Astrocyte (in vitro differentiated cells and primary cell): ENCODE data around the gene CDH23. TPM values are rescaled to one million over a fixed set of nuclear protein-coding genes. Genes with fewer than 3 reads are reported as not detected.

Experiments used
- DNase-seq: peaks from one replicate; pipeline ENCODE4 v3.0.0-alpha.2; 2010; ENCODE audit warnings: low read depth
- FAIRE-seq: peaks from 2 replicates; lab custom pipeline; 2011; peaks lifted over from hg19 to GRCh38; lab: Jason Lieb, UNC
- H2AFZ ChIP-seq: 2 replicates; pipeline ENCODE4 v1.6.0; 2012; ENCODE audit warnings: low read depth, low read length, inconsistent platforms
- H3K27ac ChIP-seq: 2 replicates; pipeline ENCODE4 v1.5.1; 2011; ENCODE audit warnings: low read depth, low read length, inconsistent platforms
- H3K27me3 ChIP-seq: 2 replicates; pipeline ENCODE4 v1.6.0; 2011; ENCODE audit warnings: low read length, inconsistent platforms; ENCODE audit not compliant: insufficient read depth
- H3K36me3 ChIP-seq: 2 replicates; pipeline ENCODE4 v1.5.1; 2011; ENCODE audit warnings: low read length, inconsistent platforms; ENCODE audit not compliant: insufficient read depth
- H3K4me1 ChIP-seq: 2 replicates; pipeline ENCODE4 v1.5.1; 2011; ENCODE audit warnings: low read length, inconsistent platforms; ENCODE audit not compliant: insufficient read depth
- H3K4me2 ChIP-seq: 2 replicates; pipeline ENCODE4 v1.6.0; 2012; ENCODE audit warnings: low read length, inconsistent platforms
- H3K4me3 ChIP-seq: 2 replicates; pipeline ENCODE4 v1.5.1; 2011; ENCODE audit warnings: low read depth, mild to moderate bottlenecking, low read length, inconsistent platforms; ENCODE audit not compliant: insufficient read depth
- H3K79me2 ChIP-seq: 2 replicates; pipeline ENCODE4 v1.6.0; 2012; ENCODE audit warnings: mild to moderate bottlenecking, low read length, inconsistent platforms; ENCODE audit not compliant: insufficient read depth
- H3K9ac ChIP-seq: 2 replicates; pipeline ENCODE4 v1.6.0; 2012; ENCODE audit warnings: mild to moderate bottlenecking, low read length, inconsistent platforms
- H3K9me3 ChIP-seq: 2 replicates; pipeline ENCODE4 v1.5.1; 2012; ENCODE audit warnings: low read depth, mild to moderate bottlenecking, low read length, inconsistent platforms; ENCODE audit not compliant: insufficient read depth
- H4K20me1 ChIP-seq: 2 replicates; pipeline ENCODE4 v1.6.0; 2012; ENCODE audit warnings: low read length, inconsistent platforms; ENCODE audit not compliant: insufficient read depth
- H3K27ac Mint-ChIP-seq: one replicate; pipeline ENCODE4 v1.8.0; 2021; ENCODE audit warnings: mild to moderate bottlenecking, mixed read lengths; ENCODE audit not compliant: unreplicated experiment
- H3K27me3 Mint-ChIP-seq: one replicate; pipeline ENCODE4 v1.8.0; 2021; ENCODE audit warnings: low read depth, mixed read lengths; ENCODE audit not compliant: unreplicated experiment
- H3K36me3 Mint-ChIP-seq: one replicate; pipeline ENCODE4 v1.8.0; 2021; ENCODE audit warnings: low read depth, mixed read lengths; ENCODE audit not compliant: unreplicated experiment
- H3K4me1 Mint-ChIP-seq: one replicate; pipeline ENCODE4 v1.8.0; 2021; ENCODE audit warnings: low read depth, mixed read lengths; ENCODE audit not compliant: unreplicated experiment
- H3K4me3 Mint-ChIP-seq: one replicate; pipeline ENCODE4 v1.8.0; 2021; ENCODE audit warnings: mild to moderate bottlenecking, moderate library complexity, mixed read lengths; ENCODE audit not compliant: unreplicated experiment
- H3K9me3 Mint-ChIP-seq: one replicate; pipeline ENCODE4 v1.8.0; 2021; ENCODE audit warnings: mild to moderate bottlenecking, mixed read lengths; ENCODE audit not compliant: unreplicated experiment
- EZH2 ChIP-seq: IDR thresholded peaks from 2 replicates; pipeline ENCODE4 v1.6.1; 2012; ENCODE audit warnings: mild to moderate bottlenecking, low read length, inconsistent platforms; ENCODE audit not compliant: insufficient read depth
- total RNA-seq: library from RNA; stranded (reverse); gene quantifications from 2 replicates; pipeline ENCODE4 v1.2.1, GENCODE V29; 2021
- TF ChIP-seq, protein P1 (sequence below): IDR thresholded peaks from 2 replicates; pipeline ENCODE4 v1.5.1; 2011; ENCODE audit warnings: low read depth, mild to moderate bottlenecking, inconsistent platforms, low read length, moderate library complexity; ENCODE audit not compliant: insufficient read depth

Gene CDH23
- total RNA-seq, 1 donor from 2014 or later = not detected

DNA sequence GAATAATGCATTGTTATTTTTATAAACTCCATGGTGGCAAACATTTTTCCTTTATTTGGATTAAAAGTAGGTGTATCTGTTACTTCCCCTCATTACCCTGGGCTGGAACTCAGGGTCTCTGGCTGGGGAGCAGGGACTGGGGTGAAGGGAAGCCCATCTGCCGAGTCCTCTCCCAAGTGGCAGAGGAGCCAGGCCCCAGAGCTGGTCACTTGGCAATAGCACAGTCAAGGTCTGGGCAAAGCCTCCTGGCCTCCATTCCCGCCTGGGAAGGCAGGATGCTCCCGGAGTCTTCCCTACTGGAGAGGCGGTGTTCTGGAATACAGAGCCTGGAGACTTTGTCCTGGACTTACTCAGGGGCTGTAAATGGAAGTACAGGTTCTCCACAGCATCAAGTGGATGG is 76.2 kb downstream of the CDH23 start:
- H3K9me3 ChIP-seq = no peaks in the 10 kb centered on the region
- H3K27me3 ChIP-seq = peaks cover 18% of the 10 kb centered on the region
- H3K9me3 Mint-ChIP-seq = peaks cover 3% of the 10 kb centered on the region
- H2AFZ ChIP-seq = no peak overlapping the region
- H3K36me3 ChIP-seq = no peaks in the 10 kb centered on the region
- no peak overlapping the region for H3K4me3 ChIP-seq
- no peak overlapping the region for H3K4me2 ChIP-seq
- no peak for FAIRE-seq
- TF ChIP-seq, protein P1, sequence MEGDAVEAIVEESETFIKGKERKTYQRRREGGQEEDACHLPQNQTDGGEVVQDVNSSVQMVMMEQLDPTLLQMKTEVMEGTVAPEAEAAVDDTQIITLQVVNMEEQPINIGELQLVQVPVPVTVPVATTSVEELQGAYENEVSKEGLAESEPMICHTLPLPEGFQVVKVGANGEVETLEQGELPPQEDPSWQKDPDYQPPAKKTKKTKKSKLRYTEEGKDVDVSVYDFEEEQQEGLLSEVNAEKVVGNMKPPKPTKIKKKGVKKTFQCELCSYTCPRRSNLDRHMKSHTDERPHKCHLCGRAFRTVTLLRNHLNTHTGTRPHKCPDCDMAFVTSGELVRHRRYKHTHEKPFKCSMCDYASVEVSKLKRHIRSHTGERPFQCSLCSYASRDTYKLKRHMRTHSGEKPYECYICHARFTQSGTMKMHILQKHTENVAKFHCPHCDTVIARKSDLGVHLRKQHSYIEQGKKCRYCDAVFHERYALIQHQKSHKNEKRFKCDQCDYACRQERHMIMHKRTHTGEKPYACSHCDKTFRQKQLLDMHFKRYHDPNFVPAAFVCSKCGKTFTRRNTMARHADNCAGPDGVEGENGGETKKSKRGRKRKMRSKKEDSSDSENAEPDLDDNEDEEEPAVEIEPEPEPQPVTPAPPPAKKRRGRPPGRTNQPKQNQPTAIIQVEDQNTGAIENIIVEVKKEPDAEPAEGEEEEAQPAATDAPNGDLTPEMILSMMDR = no peak
- TF ChIP-seq EZH2 = no peak
- no peaks in the 10 kb centered on the region for H3K79me2 ChIP-seq
- no peaks in the 10 kb centered on the region for H3K36me3 Mint-ChIP-seq
- no peak overlapping the region for H3K4me3 Mint-ChIP-seq
- H4K20me1 ChIP-seq = no peaks in the 10 kb centered on the region
- no peak overlapping the region for H3K27ac ChIP-seq
- H3K4me1 ChIP-seq = no peaks in the 10 kb centered on the region
- H3K4me1 Mint-ChIP-seq = no peaks in the 10 kb centered on the region
- H3K27ac Mint-ChIP-seq = no peak overlapping the region
- H3K27me3 Mint-ChIP-seq = peaks cover 49% of the 10 kb centered on the region
- no peak for DNase-seq
- H3K9ac ChIP-seq = no peak overlapping the region

DNA sequence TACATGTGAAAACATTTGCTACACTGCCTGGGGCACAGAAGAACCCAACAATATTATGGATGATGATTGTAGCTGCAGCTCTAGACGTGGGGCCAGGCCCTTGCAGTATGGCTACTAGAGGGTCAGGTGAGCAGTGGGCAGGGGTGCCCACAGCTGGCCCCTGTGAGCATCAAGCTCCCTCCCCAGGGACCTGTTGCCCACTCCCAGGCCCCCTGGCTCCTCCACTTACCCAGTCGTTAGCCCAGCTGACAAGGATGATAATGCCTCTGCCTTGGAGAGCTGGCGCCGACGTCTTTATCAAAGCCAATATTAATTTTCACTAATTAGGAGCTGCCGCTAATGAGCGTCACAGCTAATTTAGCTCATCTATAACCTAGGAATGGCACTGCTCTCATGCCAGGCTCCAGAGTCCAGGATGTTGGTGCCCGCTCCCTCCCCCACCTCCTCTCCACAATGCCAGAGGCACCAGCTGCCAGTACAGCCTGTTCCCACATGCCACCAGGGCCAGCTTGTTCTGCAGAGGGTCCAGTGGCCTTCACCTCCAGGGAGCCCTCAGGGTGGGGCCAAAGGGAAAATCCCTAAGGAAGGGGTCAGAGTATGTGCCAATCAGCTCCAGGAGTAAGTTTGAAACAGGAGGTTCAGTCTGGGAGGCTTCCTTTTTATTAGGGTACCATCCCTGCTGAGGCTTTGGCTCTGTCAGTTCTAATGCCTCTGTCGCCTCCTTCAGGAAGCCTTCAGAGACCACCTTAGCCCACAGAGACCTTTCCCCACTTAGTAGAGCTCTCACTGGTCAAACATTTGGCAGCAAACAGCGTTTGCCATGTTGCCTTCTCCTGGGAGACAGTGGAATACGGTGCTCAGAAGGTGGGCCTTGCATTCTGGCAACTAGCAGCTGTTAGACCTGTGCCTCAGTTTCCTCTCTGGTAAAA is 77.2 kb downstream of the CDH23 start:
- H2AFZ ChIP-seq = no peak overlapping the region
- Mint-ChIP-seq H3K27ac (no peak overlapping the region), H3K4me1 (no peaks in the 10 kb centered on the region), H3K9me3 (peaks cover 7% of the 10 kb centered on the region), H3K27me3 (peaks cover 59% of the 10 kb centered on the region), H3K36me3 (no peaks in the 10 kb centered on the region), H3K4me3 (no peak overlapping the region)
- H3K4me1 ChIP-seq = no peaks in the 10 kb centered on the region
- no peaks in the 10 kb centered on the region for H3K9me3 ChIP-seq
- no peaks in the 10 kb centered on the region for H3K79me2 ChIP-seq
- H3K27ac ChIP-seq = no peak overlapping the region
- H3K4me2 ChIP-seq = no peak overlapping the region
- no peaks in the 10 kb centered on the region for H3K36me3 ChIP-seq
- TF ChIP-seq, protein P1 = no peak
- TF ChIP-seq EZH2 = no peak
- no peak for FAIRE-seq
- H3K4me3 ChIP-seq = no peak overlapping the region
- no peak for DNase-seq
- H3K27me3 ChIP-seq = peaks cover 20% of the 10 kb centered on the region
- no peak overlapping the region for H3K9ac ChIP-seq
- no peaks in the 10 kb centered on the region for H4K20me1 ChIP-seq

DNA sequence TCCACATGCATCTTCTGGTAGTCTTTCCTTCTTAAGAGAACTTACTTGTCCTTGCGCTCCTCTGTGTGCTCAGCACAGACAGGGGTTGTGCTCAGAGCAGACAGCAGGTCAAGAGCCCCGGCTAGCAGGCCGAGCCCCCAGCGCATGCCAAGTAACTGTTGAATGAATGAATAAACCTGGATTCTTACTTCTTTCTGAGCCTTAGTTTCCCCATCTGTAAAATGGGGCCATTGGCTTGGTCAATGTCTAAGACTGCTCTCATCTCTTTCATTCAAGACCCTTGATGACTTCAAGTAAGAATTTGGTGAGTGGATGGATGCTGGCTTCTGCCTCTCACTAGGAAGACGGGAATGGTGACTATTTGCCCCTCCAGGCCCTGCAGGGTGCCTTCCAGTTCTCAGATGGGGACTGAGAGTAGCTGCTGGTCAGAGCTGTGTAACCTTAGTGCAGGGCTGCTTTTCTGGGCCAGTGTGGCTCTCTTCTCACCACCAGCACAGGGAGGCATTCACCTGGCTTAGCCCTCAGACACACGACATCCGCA is 78.1 kb downstream of the CDH23 start:
- Histone ChIP-seq H3K27me3 (peaks cover 18% of the 10 kb centered on the region), H3K9ac (no peak overlapping the region), H3K4me3 (no peak overlapping the region), H4K20me1 (no peaks in the 10 kb centered on the region), H3K79me2 (no peaks in the 10 kb centered on the region), H3K36me3 (no peaks in the 10 kb centered on the region), H2AFZ (no peak overlapping the region), H3K27ac (no peak overlapping the region), H3K9me3 (no peaks in the 10 kb centered on the region), H3K4me2 (no peak overlapping the region), H3K4me1 (no peaks in the 10 kb centered on the region)
- peaks cover 63% of the 10 kb centered on the region for H3K27me3 Mint-ChIP-seq
- DNase-seq = no peak
- FAIRE-seq = no peak
- H3K27ac Mint-ChIP-seq = no peak overlapping the region
- peaks cover 8% of the 10 kb centered on the region for H3K9me3 Mint-ChIP-seq
- no peak for TF ChIP-seq EZH2
- TF ChIP-seq, protein P1 = no peak
- H3K36me3 Mint-ChIP-seq = no peaks in the 10 kb centered on the region
- H3K4me1 Mint-ChIP-seq = no peaks in the 10 kb centered on the region
- H3K4me3 Mint-ChIP-seq = no peak overlapping the region
